Parathyroid adenoma (tissue), 2 donors: ENCODE measurements around the gene STARD10.

Experiments
- H2AFZ ChIP-seq: fragments of 300-600 bp; sonication (generic); one replicate; pipeline ENCODE4 v1.7.0; 2017; ENCODE audit warnings: antibody characterized with exemption, mild to moderate bottlenecking
- H3K27ac ChIP-seq: fragments of 300-600 bp; sonication (generic); one replicate; pipeline ENCODE4 v1.7.0; 2017
- H3K27me3 ChIP-seq: fragments of 300-600 bp; sonication (generic); one replicate; pipeline ENCODE4 v1.7.0; 2017; ENCODE audit warnings: low read length; ENCODE audit not compliant: control insufficient read depth, insufficient read depth
- H3K36me3 ChIP-seq: fragments of 300-600 bp; sonication (generic); one replicate; pipeline ENCODE4 v1.7.0; 2017; ENCODE audit warnings: low read length; ENCODE audit not compliant: control insufficient read depth, insufficient read depth
- H3K4me1 ChIP-seq: fragments of 300-600 bp; sonication (generic); one replicate; pipeline ENCODE4 v1.7.0; 2017; ENCODE audit warnings: control low read depth
- H3K4me2 ChIP-seq: fragments of 300-600 bp; sonication (generic); one replicate; pipeline ENCODE4 v1.7.0; 2017; ENCODE audit warnings: low read length
- H3K4me3 ChIP-seq: fragments of 300-600 bp; sonication (generic); one replicate; pipeline ENCODE4 v1.7.0; 2017; ENCODE audit warnings: low read depth, low read length
- H3K79me2 ChIP-seq: fragments of 300-600 bp; sonication (generic); one replicate; pipeline ENCODE4 v1.7.0; 2017; ENCODE audit warnings: control low read depth
- H3K9ac ChIP-seq: fragments of 300-600 bp; sonication (generic); one replicate; pipeline ENCODE4 v1.7.0; 2017; ENCODE audit warnings: mild to moderate bottlenecking
- H3K9me3 ChIP-seq: fragments of 300-600 bp; sonication (generic); one replicate; pipeline ENCODE4 v1.7.0; 2017; ENCODE audit warnings: low read length; ENCODE audit not compliant: control insufficient read depth
- TF ChIP-seq, protein P1 (sequence below): fragments of 300-600 bp; sonication (generic); IDR thresholded peaks from one replicate; pipeline ENCODE4 v1.7.0; 2017; ENCODE audit warnings: antibody characterized with exemption, mild to moderate bottlenecking
- donor health status: primary hyperparathyroidism.

Gene STARD10

GRCh38 chr11:72770799-72771198, 23.0 kb downstream of the STARD10 start:
- Histone ChIP-seq H3K27ac (no peak overlapping the region), H2AFZ (no peak overlapping the region), H3K4me1 (no peaks in the 10 kb centered on the region), H3K79me2 (peaks cover 5% of the 10 kb centered on the region), H3K9ac (no peak overlapping the region), H3K9me3 (no peaks in the 10 kb centered on the region), H3K27me3 (no peaks in the 10 kb centered on the region), H3K36me3 (no peaks in the 10 kb centered on the region), H3K4me3 (no peak overlapping the region), H3K4me2 (no peak overlapping the region)
- TF ChIP-seq, protein P1, sequence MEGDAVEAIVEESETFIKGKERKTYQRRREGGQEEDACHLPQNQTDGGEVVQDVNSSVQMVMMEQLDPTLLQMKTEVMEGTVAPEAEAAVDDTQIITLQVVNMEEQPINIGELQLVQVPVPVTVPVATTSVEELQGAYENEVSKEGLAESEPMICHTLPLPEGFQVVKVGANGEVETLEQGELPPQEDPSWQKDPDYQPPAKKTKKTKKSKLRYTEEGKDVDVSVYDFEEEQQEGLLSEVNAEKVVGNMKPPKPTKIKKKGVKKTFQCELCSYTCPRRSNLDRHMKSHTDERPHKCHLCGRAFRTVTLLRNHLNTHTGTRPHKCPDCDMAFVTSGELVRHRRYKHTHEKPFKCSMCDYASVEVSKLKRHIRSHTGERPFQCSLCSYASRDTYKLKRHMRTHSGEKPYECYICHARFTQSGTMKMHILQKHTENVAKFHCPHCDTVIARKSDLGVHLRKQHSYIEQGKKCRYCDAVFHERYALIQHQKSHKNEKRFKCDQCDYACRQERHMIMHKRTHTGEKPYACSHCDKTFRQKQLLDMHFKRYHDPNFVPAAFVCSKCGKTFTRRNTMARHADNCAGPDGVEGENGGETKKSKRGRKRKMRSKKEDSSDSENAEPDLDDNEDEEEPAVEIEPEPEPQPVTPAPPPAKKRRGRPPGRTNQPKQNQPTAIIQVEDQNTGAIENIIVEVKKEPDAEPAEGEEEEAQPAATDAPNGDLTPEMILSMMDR = no peak

DNA sequence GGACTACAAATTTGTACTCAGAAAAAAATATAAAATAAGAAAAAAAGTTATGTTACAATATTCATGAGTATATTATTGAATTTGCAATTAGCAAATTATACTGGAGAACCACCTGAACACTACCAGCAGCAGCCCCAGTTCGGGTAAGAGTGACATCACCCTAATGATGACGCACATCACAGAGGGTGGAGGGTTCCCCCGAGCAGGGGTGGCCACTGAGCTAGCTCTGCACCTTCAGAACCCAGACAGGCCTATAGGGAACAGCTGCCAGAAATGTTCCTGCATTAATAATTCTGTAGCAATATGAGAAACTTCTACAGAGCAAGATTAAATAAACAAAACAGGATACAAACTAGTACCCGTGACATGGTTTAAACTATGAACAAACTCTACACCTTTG, 24.2 kb downstream of the STARD10 start:
- Histone ChIP-seq H3K4me1 (no peaks in the 10 kb centered on the region), H3K27me3 (no peaks in the 10 kb centered on the region), H2AFZ (no peak overlapping the region), H3K4me3 (no peak overlapping the region), H3K79me2 (peaks cover 5% of the 10 kb centered on the region), H3K4me2 (no peak overlapping the region), H3K36me3 (no peaks in the 10 kb centered on the region), H3K9ac (no peak overlapping the region), H3K9me3 (no peaks in the 10 kb centered on the region), H3K27ac (no peak overlapping the region)
- TF ChIP-seq, protein P1 = no peak

GRCh38 chr11:72768581-72768980, 25.3 kb downstream of the STARD10 start:
- Histone ChIP-seq H2AFZ (no peak overlapping the region), H3K9me3 (no peaks in the 10 kb centered on the region), H3K4me2 (no peak overlapping the region), H3K36me3 (no peaks in the 10 kb centered on the region), H3K4me1 (no peaks in the 10 kb centered on the region), H3K4me3 (no peak overlapping the region), H3K27me3 (no peaks in the 10 kb centered on the region), H3K27ac (no peak overlapping the region), H3K9ac (no peak overlapping the region), H3K79me2 (peaks cover 5% of the 10 kb centered on the region)
- TF ChIP-seq, protein P1 = no peak

DNA sequence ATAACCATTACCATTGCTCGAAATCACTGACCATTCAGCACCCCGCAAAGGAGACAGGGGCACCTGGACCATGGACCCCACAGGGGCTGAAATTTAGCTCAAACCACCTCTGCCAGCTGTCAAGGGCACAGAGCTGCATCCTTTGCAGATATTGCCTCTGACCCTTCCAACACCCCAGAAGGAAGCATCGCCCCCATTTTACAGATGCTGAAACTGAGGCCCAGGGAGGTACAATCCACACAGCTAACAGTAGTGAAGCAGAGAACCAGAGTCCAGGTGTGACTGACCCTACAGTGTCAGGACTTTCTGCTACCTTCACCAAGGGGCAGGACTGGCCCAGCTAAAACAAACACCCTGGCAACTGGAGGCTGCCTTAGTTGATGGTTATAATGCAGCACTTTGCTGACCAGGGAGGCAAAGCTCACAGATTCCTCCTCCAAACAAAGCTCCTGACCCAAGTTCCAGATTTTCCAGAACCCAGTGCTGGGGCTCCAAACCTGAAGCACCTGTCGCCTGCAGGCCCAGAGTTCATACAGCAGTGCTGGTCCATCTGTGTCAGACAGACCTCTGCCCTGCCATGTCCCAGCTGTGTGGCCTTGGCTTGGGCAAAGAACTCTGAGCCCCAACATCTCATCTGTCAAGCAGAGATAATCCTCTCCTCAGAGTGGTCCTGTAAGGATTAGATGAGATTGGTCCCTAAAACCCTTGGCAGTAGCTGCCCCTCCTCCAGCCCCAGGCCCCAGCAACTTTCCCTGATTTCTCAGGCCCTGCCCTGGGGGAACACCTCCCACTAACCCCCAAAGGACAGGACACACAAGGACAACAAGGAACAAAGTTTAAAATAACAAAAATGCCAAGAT, 26.4 kb downstream of the STARD10 start:
- Histone ChIP-seq H3K9me3 (no peaks in the 10 kb centered on the region), H3K36me3 (no peaks in the 10 kb centered on the region), H3K9ac (no peak overlapping the region), H3K4me3 (no peak overlapping the region), H3K79me2 (peaks cover 5% of the 10 kb centered on the region), H3K4me1 (no peaks in the 10 kb centered on the region), H2AFZ (no peak overlapping the region), H3K27me3 (no peaks in the 10 kb centered on the region), H3K27ac (no peak overlapping the region), H3K4me2 (no peak overlapping the region)
- TF ChIP-seq, protein P1 = no peak
